OCI-LY7 (cell line): ENCODE measurements around the gene TRIM37.

Experiments
- EZH2phosphoT487 ChIP-seq: fragments of 200-600 bp; sonication (generic); IDR thresholded peaks from 2 replicates; pipeline ENCODE4 v1.6.1; 2018; ENCODE audit warnings: low read depth, borderline replicate concordance, mild to moderate bottlenecking, mixed run types, antibody characterized with exemption, low read length, moderate library complexity, mixed read lengths
- TF ChIP-seq, protein P1 (sequence below): fragments of 200-600 bp; sonication (generic); conservative IDR thresholded peaks from 2 replicates; pipeline ENCODE4 v1.5.1; 2014; ENCODE audit warnings: mild to moderate bottlenecking, antibody characterized with exemption, low read length, moderate library complexity, mixed read lengths

DNA sequence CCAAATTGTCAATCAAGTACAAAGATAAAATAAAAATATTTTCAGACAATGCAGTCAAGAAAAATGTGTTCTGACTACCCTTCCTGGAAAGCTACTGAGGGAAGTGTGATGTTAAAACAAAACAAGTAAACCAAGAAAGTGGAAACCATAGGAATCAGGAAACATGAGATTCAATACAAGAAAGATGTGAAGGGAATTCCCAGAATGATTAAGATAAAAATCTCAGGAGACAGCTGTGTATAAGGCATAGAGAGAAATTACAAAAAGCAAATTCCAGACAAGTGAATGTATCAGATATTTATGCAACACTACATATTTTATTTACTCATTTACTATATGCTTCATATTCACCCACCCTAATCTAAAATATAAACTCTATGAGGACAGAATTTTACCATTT is 32.2 kb downstream of the TRIM37 start:
- TF ChIP-seq, protein P1, sequence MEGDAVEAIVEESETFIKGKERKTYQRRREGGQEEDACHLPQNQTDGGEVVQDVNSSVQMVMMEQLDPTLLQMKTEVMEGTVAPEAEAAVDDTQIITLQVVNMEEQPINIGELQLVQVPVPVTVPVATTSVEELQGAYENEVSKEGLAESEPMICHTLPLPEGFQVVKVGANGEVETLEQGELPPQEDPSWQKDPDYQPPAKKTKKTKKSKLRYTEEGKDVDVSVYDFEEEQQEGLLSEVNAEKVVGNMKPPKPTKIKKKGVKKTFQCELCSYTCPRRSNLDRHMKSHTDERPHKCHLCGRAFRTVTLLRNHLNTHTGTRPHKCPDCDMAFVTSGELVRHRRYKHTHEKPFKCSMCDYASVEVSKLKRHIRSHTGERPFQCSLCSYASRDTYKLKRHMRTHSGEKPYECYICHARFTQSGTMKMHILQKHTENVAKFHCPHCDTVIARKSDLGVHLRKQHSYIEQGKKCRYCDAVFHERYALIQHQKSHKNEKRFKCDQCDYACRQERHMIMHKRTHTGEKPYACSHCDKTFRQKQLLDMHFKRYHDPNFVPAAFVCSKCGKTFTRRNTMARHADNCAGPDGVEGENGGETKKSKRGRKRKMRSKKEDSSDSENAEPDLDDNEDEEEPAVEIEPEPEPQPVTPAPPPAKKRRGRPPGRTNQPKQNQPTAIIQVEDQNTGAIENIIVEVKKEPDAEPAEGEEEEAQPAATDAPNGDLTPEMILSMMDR = no peak
- TF ChIP-seq EZH2phosphoT487 = no peak
